Keratinocyte (primary cell): ENCODE results near the gene SRRM5. TPM values are rescaled to one million over a fixed set of nuclear protein-coding genes. Genes with fewer than 3 reads are reported as not detected.

Experiments used
- DNase-seq: peaks from one replicate; pipeline ENCODE4 v3.0.0-alpha.2; 2011; ENCODE audit warnings: low read depth, missing footprints, low spot score
- FAIRE-seq: peaks from 2 replicates; lab custom pipeline; 2011; peaks lifted over from hg19 to GRCh38; lab: Jason Lieb, UNC
- H2AFZ ChIP-seq: 2 replicates; pipeline ENCODE4 v1.6.0; 2012; ENCODE audit warnings: low read length, control low read depth, inconsistent platforms; ENCODE audit not compliant: control insufficient read depth
- H3K27ac ChIP-seq: 2 replicates; pipeline ENCODE4 v1.5.1; 2011; ENCODE audit warnings: low read length; ENCODE audit not compliant: control insufficient read depth, insufficient read depth
- H3K27me3 ChIP-seq: 3 replicates; pipeline ENCODE4 v1.6.0; 2011; ENCODE audit warnings: low read length; ENCODE audit not compliant: control insufficient read depth, insufficient read depth; ENCODE audit errors: extremely low read depth
- H3K36me3 ChIP-seq, 2 experiments: 2 replicates in 1 of 2; 3 replicates in 1 of 2; pipeline ENCODE4 v1.5.1; 2011; ENCODE audit warnings: low read length in 2 of 2, mild to moderate bottlenecking in 1 of 2; ENCODE audit not compliant: control insufficient read depth in 2 of 2, insufficient read depth in 2 of 2; ENCODE audit errors: extremely low read depth in 1 of 2
- H3K4me1 ChIP-seq: 3 replicates; pipeline ENCODE4 v1.5.1; 2011; ENCODE audit warnings: low read length; ENCODE audit not compliant: control insufficient read depth, insufficient read depth; ENCODE audit errors: extremely low read depth
- H3K4me2 ChIP-seq: 3 replicates; pipeline ENCODE4 v1.6.0; 2011; ENCODE audit warnings: low read depth, low read length; ENCODE audit not compliant: control insufficient read depth, insufficient read depth; ENCODE audit errors: extremely low read depth
- H3K4me3 ChIP-seq, 3 experiments: fragments of 200-600 bp in 1 of 3; sonication (generic) in 1 of 3; 2 replicates in 2 of 3; 3 replicates in 1 of 3; pipeline ENCODE4 v1.5.1; 2011 to 2016; ENCODE audit warnings: low read length in 3 of 3, mild to moderate bottlenecking in 3 of 3, control low read depth in 2 of 3, inconsistent platforms in 1 of 3, low read depth in 1 of 3, mixed read lengths in 1 of 3, mixed run types in 1 of 3, moderate library complexity in 1 of 3; ENCODE audit not compliant: control insufficient read depth in 2 of 3, insufficient read depth in 2 of 3; ENCODE audit errors: extremely low read depth in 1 of 3
- H3K79me2 ChIP-seq: 2 replicates; pipeline ENCODE4 v1.6.0; 2012; ENCODE audit warnings: low read length; ENCODE audit not compliant: control insufficient read depth, insufficient read depth
- H3K9ac ChIP-seq: 3 replicates; pipeline ENCODE4 v1.6.0; 2011; ENCODE audit warnings: low read length; ENCODE audit not compliant: control insufficient read depth, insufficient read depth; ENCODE audit errors: extremely low read depth
- H3K9me1 ChIP-seq: 3 replicates; pipeline ENCODE4 v1.6.0; 2011; ENCODE audit warnings: low read length; ENCODE audit not compliant: control insufficient read depth, insufficient read depth; ENCODE audit errors: extremely low read depth
- H3K9me3 ChIP-seq: 2 replicates; pipeline ENCODE4 v1.5.1; 2012; ENCODE audit warnings: low read depth, low read length; ENCODE audit not compliant: control insufficient read depth
- H4K20me1 ChIP-seq: 3 replicates; pipeline ENCODE4 v1.6.0; 2011; ENCODE audit warnings: low read length; ENCODE audit not compliant: control insufficient read depth, insufficient read depth; ENCODE audit errors: extremely low read depth
- CTCF ChIP-seq, 3 experiments: IDR thresholded peaks in 1 of 3; conservative IDR thresholded peaks in 1 of 3; optimal IDR thresholded peaks in 1 of 3; 2 replicates in 2 of 3; 3 replicates in 1 of 3; pipeline versions ENCODE3 to v1.5.1; 2011; ENCODE audit warnings: low read length in 3 of 3, mild to moderate bottlenecking in 3 of 3, moderate library complexity in 2 of 3, control low read depth in 1 of 3, inconsistent platforms in 1 of 3; ENCODE audit not compliant: insufficient read depth in 2 of 3; ENCODE audit errors: extremely low read depth in 1 of 3
- EZH2 ChIP-seq: IDR thresholded peaks from one replicate; pipeline ENCODE4 v1.6.1; 2012; ENCODE audit warnings: inconsistent platforms, mild to moderate bottlenecking, low read length, moderate library complexity
- dilution Hi-C: fragments of 300-500 bp; cut with MboI; formaldehyde crosslinking; loops from one replicate; pipeline ENCODE4 v1.7.0; 2020; ENCODE audit warnings: low sequenced_read_pairs; ENCODE audit not compliant: extremely low pct_ligation_motif_present
- polyA plus RNA-seq, 5 experiments: library from polyadenylated mRNA; depleted of rRNA in 3 of 5; stranded (reverse) in 3 of 5; stranded (forward) in 1 of 5; unstranded in 1 of 5; fragments of >200 nt; gene quantifications; 1 replicate in 1 of 5; 2 replicates in 3 of 5; 3 replicates in 1 of 5; pipeline versions ENCODE4 v1.2.1 to v1.2.3, GENCODE V29; 2011 to 2012; ENCODE audit warnings: missing spikeins in 2 of 5, low read depth in 1 of 5, low replicate concordance in 1 of 5
- small RNA-seq, 3 experiments: library from RNA; depleted of rRNA; stranded (forward); fragments of <200 nt; gene quantifications; one replicate each; pipeline ENCODE3, GENCODE V24; 2012; ENCODE audit warnings: low read depth in 3 of 3, low replicate concordance in 1 of 3; ENCODE audit not compliant: insufficient read length in 3 of 3

SRRM5 gene
- polyA plus RNA-seq, 1 donor (not counting 4 experiments of a cell fraction or from before 2014, with no cell fraction given), result 0.03 TPM

DNA sequence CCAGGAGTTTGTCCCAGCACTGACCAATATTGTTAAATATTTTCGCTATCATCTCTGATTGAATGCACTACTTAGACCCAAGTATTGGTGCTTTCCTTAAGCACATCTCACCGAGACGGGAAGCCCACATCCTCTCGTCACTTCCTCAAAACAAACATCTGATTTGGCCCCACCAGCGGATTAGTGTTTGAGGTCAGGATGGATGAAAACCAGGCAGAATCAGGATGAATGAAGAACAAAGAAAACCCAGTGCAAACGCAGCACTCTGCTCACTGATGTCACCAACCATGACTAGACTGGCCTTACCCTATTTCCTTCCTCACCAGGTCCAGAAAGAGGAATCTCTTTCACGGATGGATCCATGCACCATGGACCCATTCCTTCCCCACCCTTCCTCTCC is 52.1 kb downstream of the SRRM5 start:
- Histone ChIP-seq H3K36me3 (peaks cover 37 to 46% of the 10 kb centered on the region in 2 experiments), H3K4me1 (peaks cover 6% of the 10 kb centered on the region), H3K9me1 (no peaks in the 10 kb centered on the region), H3K27me3 (no peaks in the 10 kb centered on the region), H2AFZ (no peak overlapping the region), H4K20me1 (peaks cover 8% of the 10 kb centered on the region), H3K9ac (no peak overlapping the region), H3K27ac (no peak overlapping the region), H3K79me2 (peaks cover 39% of the 10 kb centered on the region), H3K4me2 (no peak overlapping the region), H3K9me3 (no peaks in the 10 kb centered on the region), H3K4me3 (no peak overlapping the region)
- DNase-seq (no peak), FAIRE-seq (no peak)
- dilution Hi-C loops, result no loop called here
- no peak for TF ChIP-seq EZH2
- no peak for TF ChIP-seq CTCF (optimal IDR thresholded peaks at IDR 0.05 in 1 of 3, IDR thresholded peaks at IDR 0.05 in 1 of 3, conservative IDR thresholded peaks at IDR 0.05 in 1 of 3; ENCODE audit: extremely low read depth in 1 of 3, insufficient read depth in 2 of 3, low read length in 3 of 3)

Small RNA genes lying within 50 kb of the gene (small RNA-seq; reads per million reads assigned to genes)
- 0 reads per million in 3 experiments for gene RN7SL368P

Other genes starting within 250 kb of the SRRM5 start
- gene TEX101, start 197.2 kb upstream of the SRRM5 start, polyA plus RNA-seq, result 0.18 TPM in 1 of 3 replicates, not detected in the others
- gene LYPD3, start 146.5 kb upstream of the SRRM5 start, polyA plus RNA-seq, result 163 to 303 TPM (median 166 TPM) in 3 replicates
- gene PHLDB3, start 107.3 kb upstream of the SRRM5 start, polyA plus RNA-seq, result 6.1 to 9.8 TPM (median 6.7 TPM) in 3 replicates
- 234 to 301 TPM (median 245 TPM) in 3 replicates for gene ETHE1, start 84.9 kb upstream of the SRRM5 start, polyA plus RNA-seq
- gene ZNF575, start 78.9 kb upstream of the SRRM5 start, polyA plus RNA-seq, result 0.05 to 0.22 TPM (median 0.06 TPM) in 3 replicates
- 16.3 to 17.5 TPM (median 16.8 TPM) in 3 replicates for gene XRCC1, start 36.6 kb upstream of the SRRM5 start, polyA plus RNA-seq
- 14.5 to 19.2 TPM (median 16.0 TPM) in 3 replicates for gene PINLYP, start 36.3 kb upstream of the SRRM5 start, polyA plus RNA-seq
- gene IRGQ, start 16.0 kb upstream of the SRRM5 start, polyA plus RNA-seq, result 12.9 to 18.0 TPM (median 13.3 TPM) in 3 replicates
- gene ZNF576, start 15.5 kb upstream of the SRRM5 start, polyA plus RNA-seq, result 6.4 to 10.6 TPM (median 8.3 TPM) in 3 replicates
- gene ZNF428, start 7.5 kb downstream of the SRRM5 start, polyA plus RNA-seq, result 13.9 to 15.8 TPM (median 15.0 TPM) in 3 replicates
- gene CADM4, start 27.8 kb downstream of the SRRM5 start, polyA plus RNA-seq, result 3.0 to 4.4 TPM (median 4.3 TPM) in 3 replicates
- gene PLAUR, start 58.1 kb downstream of the SRRM5 start, polyA plus RNA-seq, result 50.8 to 64.3 TPM (median 56.2 TPM) in 3 replicates
- gene IRGC, start 104.0 kb downstream of the SRRM5 start, polyA plus RNA-seq, result not detected in 3 replicates
- gene SMG9, start 142.9 kb downstream of the SRRM5 start, polyA plus RNA-seq, result 12.1 to 15.6 TPM (median 14.8 TPM) in 3 replicates
- gene KCNN4, start 168.9 kb downstream of the SRRM5 start, polyA plus RNA-seq, result 9.8 to 15.5 TPM (median 10.5 TPM) in 3 replicates
- gene LYPD5, start 190.4 kb downstream of the SRRM5 start, polyA plus RNA-seq, result 4.0 to 8.8 TPM (median 4.2 TPM) in 3 replicates
- gene ZNF283, start 215.2 kb downstream of the SRRM5 start, polyA plus RNA-seq, result 3.5 to 7.7 TPM (median 5.7 TPM) in 3 replicates